SH-SY5Y (cell line): Measurements from ENCODE around the gene ATXN7L3B.

Experiments used
- GATA2 ChIP-seq: IDR thresholded peaks from 2 replicates; pipeline ENCODE4 v1.6.1; 2011; ENCODE audit warnings: mild to moderate bottlenecking, low read depth, low read length
- GATA3 ChIP-seq: IDR thresholded peaks from 2 replicates; pipeline ENCODE4 v1.6.1; 2011; ENCODE audit warnings: low read depth, mild to moderate bottlenecking, low read length, moderate library complexity

ATXN7L3B gene

GRCh38 chr12:74537707-74538385, at the start of gene ATXN7L3B:
TSS of gene ATXN7L3B (plus strand) at chr12:74537835. CDS start at chr12:74538113, 278 bp downstream.
- TF ChIP-seq GATA2: no peak
- TF ChIP-seq GATA3: no peak

DNA sequence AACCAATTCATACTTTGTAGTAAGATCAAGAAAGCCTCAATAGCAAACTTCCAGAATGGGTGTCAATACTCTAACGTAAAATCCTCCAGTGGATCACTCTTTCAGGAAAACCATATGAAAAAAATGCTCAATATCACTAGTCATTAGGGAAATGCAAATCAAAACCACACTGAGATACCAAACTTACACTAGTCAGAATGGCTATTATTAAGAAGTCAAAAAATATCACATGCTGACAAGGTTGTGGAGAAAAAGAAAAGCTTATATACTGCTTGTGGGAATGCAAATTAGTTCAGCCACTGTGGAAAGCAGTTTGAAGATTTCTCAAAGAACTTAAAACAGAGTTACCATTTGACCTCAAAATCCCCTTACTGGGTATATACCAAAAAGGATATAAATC, 49.5 kb upstream of the ATXN7L3B start:
- TF ChIP-seq GATA2 (no peak), GATA3 (no peak)

DNA sequence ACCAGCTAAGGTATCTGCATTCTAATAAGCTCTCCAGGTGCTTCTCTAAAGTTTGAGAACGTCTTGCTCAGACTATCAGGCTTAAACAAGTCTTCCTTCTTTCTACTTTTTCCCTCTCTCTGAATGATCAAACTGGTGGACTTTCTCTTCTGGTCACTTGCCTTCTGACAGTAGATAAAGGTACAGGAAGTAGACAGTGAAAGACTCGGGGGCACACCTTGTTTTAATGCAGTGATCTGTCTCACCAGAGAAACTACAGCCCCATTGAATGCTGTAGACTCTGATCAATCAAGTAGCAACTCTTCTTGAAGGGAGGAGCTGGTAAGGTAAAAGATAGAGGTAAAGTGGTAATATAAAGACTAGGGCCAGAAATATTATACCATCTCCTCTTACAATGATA, 48.1 kb upstream of the ATXN7L3B start:
- TF ChIP-seq GATA3: no peak

- TF ChIP-seq GATA2: no peak
- TF ChIP-seq GATA3: no peak
These were observed 47.1 kb upstream of the ATXN7L3B start for GRCh38 chr12:74490390-74491064.

DNA sequence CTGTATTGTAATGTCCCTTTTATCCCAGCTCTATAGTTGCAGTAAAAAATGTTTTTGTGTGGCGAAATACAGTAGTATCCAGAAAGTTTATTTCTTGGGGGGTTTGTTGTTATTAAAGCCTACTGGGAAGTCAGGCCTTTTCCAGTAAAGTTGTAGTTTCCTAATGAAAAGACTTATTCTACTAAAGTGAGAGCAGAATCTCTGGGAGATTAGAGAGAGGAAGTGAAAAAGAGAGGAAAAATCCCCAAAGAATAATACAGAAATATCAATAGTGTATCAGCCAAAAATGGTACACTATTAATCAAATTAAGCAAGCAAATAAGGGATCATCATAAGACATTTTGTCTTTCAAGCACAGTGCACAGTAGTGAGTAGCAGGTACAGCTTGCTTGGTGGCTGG, 46.3 kb upstream of the ATXN7L3B start:
- TF ChIP-seq GATA2 (no peak), GATA3 (no peak)

DNA sequence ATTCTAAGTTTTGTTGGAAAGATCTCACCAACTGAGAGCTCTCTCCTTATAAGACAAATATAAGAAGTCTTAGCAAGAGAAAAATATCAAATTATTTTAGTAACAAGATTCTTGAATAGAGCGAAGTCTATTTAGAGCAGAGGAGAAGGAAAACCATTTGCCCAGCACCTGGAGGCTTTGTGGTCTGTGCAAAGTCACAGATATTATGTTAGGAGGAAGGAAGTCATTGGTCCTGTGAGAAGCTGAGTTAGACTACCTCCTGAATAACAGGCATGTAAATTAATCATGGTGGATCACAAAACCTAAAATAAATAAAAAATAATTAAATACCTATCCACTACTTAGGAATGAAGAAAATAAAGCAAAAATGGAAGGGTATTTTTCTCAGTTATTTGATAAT, 38.4 kb upstream of the ATXN7L3B start:
- no peak for TF ChIP-seq GATA3
- no peak for TF ChIP-seq GATA2

GRCh38 chr12:74509886-74510285, 27.7 kb upstream of the ATXN7L3B start:
- TF ChIP-seq GATA2: no peak
- no peak for TF ChIP-seq GATA3

- no peak for TF ChIP-seq GATA2
- TF ChIP-seq GATA3: no peak
These were observed 23.4 kb upstream of the ATXN7L3B start for GRCh38 chr12:74514098-74514872.

GRCh38 chr12:74515849-74516248, 21.8 kb upstream of the ATXN7L3B start:
- no peak for TF ChIP-seq GATA2
- TF ChIP-seq GATA3: no peak

DNA sequence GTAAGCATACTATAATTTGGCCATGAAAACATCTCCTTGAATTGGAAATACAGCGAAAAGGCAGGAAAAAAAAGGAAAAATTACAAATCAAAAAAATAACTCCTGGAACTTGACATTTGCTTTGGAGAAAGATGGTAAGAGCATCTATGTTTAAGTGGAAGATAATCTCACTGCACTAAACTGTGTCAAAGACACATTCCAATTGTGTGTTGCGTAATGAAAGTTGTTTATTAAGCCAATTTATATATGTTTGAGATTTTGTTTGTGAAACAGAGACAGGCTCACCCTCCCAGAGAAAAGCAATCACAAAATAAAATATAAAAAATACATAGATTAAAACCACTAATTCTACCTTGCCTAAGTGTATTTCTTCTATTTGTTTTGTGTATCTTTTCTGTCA, 11.1 kb upstream of the ATXN7L3B start:
- TF ChIP-seq GATA3 (no peak), GATA2 (no peak)

DNA sequence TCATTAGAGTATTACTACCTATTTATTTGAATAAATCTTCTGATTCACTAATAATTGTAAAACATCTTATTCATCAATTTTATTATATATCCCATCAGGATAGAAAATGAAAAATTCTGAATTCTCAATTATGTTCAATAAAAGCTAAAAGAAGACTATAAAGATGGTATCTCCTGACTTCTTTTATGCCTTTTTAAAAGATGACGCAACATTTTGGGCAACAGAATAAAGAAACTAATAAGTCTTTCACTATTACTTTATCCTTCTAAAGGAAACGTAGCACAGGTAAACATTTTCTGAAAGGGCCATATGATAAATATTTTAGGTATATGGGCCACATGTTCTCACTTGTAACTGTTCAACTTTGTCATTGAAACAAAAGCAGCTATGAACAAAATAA, 10.1 kb upstream of the ATXN7L3B start:
- no peak for TF ChIP-seq GATA3
- TF ChIP-seq GATA2: no peak

GRCh38 chr12:74530676-74531075, 7.0 kb upstream of the ATXN7L3B start:
- TF ChIP-seq GATA2: no peak
- no peak for TF ChIP-seq GATA3

DNA sequence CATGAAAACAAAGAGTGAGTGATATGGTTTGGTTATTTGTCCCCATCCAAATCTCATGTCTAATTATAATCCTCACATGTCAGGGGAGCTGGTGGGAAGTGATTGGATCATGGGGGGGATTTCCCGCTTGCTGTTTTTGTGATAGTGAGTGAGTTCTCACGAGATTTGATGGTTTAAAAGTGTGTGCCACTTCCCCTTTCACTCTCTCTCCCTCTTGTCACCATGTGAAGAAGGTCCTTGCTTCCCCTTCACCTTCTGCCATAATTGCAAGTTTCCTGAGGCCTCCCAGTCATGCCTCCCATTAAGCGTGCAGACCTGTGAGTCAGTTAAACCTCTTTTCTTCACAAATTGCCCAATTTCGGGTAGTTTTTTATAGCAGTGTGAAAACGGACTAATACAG, 2.1 kb upstream of the ATXN7L3B start:
- TF ChIP-seq GATA3 (no peak), GATA2 (no peak)

DNA sequence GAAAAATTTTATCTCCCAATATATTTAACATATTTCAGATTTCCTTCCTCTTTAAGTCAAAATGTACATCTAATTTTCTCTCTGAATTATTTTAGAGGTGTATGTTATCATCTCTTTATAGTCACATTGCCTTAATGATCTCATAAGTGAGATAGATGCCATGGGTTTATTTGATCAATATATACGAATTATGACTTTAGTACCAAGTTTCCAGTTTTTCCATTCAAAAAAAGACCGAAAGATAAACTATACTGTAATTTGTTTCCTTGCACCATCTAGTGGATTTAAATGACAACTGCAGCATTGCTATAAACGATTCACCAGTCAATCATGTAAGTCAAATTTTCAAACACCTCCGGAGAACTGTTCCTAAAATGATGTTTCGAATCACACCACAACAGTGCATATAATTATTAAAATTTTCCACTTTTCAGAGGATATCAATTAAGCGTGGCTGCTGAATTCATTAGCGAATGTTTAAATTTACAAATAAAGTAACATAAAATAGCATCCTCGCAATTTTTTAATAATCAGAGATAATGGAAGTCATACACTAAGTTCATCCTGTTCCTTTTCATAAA, 419 bp upstream of the ATXN7L3B start:
- TF ChIP-seq GATA2 (no peak), GATA3 (no peak)

GRCh38 chr12:74538491-74539258, 1.0 kb downstream of the ATXN7L3B start:
- TF ChIP-seq GATA2: no peak
- TF ChIP-seq GATA3: no peak
